ENCODE measurements around the gene TMEM217.

Gene TMEM217

DNA sequence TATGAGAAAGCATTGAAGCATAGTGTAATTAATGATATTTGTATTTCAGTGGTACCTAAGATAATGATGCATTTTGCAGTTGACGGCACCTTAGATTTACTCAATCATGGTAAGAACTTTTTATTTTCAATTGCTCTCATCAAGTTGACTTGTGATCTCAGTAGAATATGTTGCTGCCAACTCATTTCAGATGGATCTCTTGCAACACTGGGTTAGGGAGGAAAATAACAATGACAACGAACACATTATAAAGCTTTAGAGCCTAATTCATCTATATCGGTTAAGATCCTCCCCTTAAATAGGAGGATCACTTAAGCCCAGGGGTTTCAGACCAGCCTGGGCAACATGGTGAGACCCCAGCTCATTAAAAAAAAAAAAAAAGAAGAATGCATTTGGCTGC is 18.4 kb downstream of the TMEM217 start:
- no peak for FAIRE-seq
- no peak for DNase-seq (ENCODE audit: insufficient read length, low spot score)
- TF ChIP-seq, protein P1, sequence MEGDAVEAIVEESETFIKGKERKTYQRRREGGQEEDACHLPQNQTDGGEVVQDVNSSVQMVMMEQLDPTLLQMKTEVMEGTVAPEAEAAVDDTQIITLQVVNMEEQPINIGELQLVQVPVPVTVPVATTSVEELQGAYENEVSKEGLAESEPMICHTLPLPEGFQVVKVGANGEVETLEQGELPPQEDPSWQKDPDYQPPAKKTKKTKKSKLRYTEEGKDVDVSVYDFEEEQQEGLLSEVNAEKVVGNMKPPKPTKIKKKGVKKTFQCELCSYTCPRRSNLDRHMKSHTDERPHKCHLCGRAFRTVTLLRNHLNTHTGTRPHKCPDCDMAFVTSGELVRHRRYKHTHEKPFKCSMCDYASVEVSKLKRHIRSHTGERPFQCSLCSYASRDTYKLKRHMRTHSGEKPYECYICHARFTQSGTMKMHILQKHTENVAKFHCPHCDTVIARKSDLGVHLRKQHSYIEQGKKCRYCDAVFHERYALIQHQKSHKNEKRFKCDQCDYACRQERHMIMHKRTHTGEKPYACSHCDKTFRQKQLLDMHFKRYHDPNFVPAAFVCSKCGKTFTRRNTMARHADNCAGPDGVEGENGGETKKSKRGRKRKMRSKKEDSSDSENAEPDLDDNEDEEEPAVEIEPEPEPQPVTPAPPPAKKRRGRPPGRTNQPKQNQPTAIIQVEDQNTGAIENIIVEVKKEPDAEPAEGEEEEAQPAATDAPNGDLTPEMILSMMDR (IDR thresholded peaks at IDR 0.05; ENCODE audit: insufficient read depth, missing control alignments) = no peak

- FAIRE-seq = no peak
- DNase-seq (ENCODE audit: insufficient read length, low spot score) = no peak
- TF ChIP-seq, protein P1 (IDR thresholded peaks at IDR 0.05; ENCODE audit: insufficient read depth, missing control alignments) = no peak
Observed at GRCh38 chr6:37238381-37238780, 19.6 kb downstream of the TMEM217 start.

- DNase-seq (ENCODE audit: insufficient read length, low spot score) (no peak), FAIRE-seq (no peak)
- TF ChIP-seq, protein P1 (IDR thresholded peaks at IDR 0.05; ENCODE audit: insufficient read depth, missing control alignments) = no peak
Observed at GRCh38 chr6:37237789-37238188, 20.2 kb downstream of the TMEM217 start.

GRCh38 chr6:37236921-37237320 is 21.0 kb downstream of the TMEM217 start:
- DNase-seq (ENCODE audit: insufficient read length, low spot score) (no peak), FAIRE-seq (no peak)
- TF ChIP-seq, protein P1 (IDR thresholded peaks at IDR 0.05; ENCODE audit: insufficient read depth, missing control alignments) = no peak

DNA sequence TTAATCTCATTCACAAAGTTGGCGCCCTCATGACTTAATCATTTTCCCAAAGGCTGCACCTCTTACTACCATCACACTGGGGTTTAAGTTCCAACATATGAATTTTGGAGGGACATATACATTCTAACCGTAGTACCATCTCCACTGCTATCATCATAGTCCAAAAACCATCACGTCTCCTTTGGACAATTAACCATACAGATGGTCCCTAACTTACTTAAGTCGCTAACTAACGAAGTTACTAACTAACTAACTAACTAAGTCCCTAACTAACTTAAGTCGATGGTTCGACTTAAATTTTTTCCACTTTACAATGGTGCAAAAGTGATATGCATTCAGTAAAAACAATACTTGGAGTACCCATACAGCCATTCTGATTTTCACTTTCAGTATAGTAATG is 24.4 kb downstream of the TMEM217 start:
- no peak for FAIRE-seq
- TF ChIP-seq, protein P1 (IDR thresholded peaks at IDR 0.05; ENCODE audit: insufficient read depth, missing control alignments) = no peak
- DNase-seq (ENCODE audit: insufficient read length, low spot score) = no peak

GRCh38 chr6:37232430-37233017 is 25.4 kb downstream of the TMEM217 start:
- TF ChIP-seq, protein P1 (IDR thresholded peaks at IDR 0.05; ENCODE audit: insufficient read depth, missing control alignments) = no peak
- DNase-seq (ENCODE audit: insufficient read length, low spot score) = no peak
- FAIRE-seq = no peak

DNA sequence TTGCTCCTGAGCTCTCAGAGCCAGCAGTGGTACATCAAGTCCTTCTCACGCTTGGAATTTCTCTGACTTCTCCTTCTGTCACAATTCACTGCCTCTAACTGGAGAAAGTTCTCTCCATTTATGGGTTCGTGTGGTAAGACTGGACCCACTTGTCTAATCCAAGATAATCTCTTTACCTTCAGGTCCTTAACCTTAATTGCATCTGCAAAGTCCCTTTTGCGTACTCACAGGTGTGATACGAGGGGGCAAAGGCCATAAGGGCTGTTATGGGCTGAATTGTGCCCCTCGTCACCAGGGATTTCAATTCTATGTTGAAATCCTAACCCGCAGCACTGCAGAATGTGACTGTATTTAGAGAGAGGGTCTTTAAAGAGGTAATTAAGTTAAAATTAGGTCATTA is 27.8 kb downstream of the TMEM217 start:
- TF ChIP-seq, protein P1 (IDR thresholded peaks at IDR 0.05; ENCODE audit: insufficient read depth, missing control alignments) = no peak
- no peak for FAIRE-seq
- no peak for DNase-seq (ENCODE audit: insufficient read length, low spot score)
